ENCODE data around the gene GUCD1.

Gene GUCD1

DNA sequence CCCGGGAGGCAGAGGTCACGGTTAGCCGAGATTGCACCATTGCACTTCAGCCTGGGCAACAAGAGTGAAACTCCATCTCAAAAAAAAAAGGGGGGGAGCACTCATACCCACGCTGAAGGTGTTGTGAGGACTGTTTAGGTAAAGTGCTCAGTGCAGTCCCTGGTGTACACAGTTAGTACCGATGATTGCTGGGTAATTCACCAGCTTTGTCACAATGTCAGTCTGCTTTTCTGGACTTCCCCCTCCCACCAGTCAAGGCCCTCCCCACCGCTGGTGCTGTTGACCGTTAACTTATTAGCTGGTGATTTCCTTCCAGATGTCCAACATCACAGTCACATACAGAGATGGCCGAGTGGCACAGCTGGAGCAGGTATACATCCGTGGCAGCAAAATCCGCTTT lies 12.7 kb upstream of the GUCD1 start:
- TF ChIP-seq, protein P1, sequence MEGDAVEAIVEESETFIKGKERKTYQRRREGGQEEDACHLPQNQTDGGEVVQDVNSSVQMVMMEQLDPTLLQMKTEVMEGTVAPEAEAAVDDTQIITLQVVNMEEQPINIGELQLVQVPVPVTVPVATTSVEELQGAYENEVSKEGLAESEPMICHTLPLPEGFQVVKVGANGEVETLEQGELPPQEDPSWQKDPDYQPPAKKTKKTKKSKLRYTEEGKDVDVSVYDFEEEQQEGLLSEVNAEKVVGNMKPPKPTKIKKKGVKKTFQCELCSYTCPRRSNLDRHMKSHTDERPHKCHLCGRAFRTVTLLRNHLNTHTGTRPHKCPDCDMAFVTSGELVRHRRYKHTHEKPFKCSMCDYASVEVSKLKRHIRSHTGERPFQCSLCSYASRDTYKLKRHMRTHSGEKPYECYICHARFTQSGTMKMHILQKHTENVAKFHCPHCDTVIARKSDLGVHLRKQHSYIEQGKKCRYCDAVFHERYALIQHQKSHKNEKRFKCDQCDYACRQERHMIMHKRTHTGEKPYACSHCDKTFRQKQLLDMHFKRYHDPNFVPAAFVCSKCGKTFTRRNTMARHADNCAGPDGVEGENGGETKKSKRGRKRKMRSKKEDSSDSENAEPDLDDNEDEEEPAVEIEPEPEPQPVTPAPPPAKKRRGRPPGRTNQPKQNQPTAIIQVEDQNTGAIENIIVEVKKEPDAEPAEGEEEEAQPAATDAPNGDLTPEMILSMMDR (IDR thresholded peaks at IDR 0.05; ENCODE audit: low read depth, low read length), result no peak
- no peak overlapping the region for H3K4me3 ChIP-seq (replicated peaks in 1 of 2; ENCODE audit: low read depth in 2 of 2, low read length in 2 of 2)
- DNase-seq (ENCODE audit: low read depth in 2 of 2), result no peak

DNA sequence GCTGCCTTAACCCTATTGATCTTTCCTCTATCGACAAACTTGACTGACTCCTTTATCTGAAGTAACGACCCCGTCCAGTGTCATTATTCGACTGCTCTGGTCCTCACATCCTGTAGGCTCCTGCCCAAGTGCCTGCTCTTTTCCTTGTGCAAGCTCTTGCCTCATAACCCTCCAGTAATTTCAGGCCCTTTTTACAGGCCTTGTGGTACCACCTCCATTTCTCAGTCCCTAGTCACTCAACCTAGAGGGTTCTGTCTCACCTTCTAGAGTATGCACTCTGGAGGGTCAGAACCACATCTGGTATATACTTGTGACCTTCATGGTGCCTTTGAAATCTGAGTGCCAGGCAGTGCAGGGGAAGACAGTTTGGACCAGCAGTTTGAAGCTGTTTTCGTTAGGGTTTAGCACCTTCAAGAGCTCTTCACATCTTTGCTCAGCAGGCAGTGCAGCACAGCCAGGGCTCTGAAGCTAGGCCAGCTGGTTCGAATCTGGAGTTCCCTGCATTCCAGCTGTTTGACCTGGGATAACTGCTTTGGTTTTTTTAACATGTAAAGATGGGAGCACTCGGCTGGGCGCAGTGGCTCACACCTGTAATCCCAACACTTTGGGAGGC lies 12.1 kb upstream of the GUCD1 start:
- no peak overlapping the region for H3K4me3 ChIP-seq (replicated peaks in 1 of 2; ENCODE audit: low read depth in 2 of 2, low read length in 2 of 2)
- DNase-seq (ENCODE audit: low read depth in 2 of 2), result no peak
- TF ChIP-seq, protein P1 (IDR thresholded peaks at IDR 0.05; ENCODE audit: low read depth, low read length), result no peak

DNA sequence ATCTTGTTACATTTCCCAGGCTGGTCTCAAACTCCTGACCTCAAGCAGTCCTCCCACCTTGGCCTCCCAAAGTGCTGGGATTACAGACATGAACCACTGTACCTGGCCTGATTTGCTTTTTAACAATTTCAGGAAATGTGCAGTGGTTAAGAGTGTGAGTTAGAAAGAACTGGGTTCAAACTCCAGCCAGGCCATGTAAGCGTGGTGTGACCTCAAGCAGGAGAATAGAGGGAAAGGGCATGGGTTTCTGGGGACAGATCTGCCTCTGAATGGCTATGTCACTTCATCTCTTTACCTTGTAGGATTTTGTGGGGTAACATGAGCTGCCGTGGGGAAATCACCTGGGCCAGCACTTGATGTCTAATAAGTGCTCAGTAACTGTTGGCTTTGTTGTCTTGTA lies 10.1 kb upstream of the GUCD1 start:
- TF ChIP-seq, protein P1 (IDR thresholded peaks at IDR 0.05; ENCODE audit: low read depth, low read length), result no peak
- no peak overlapping the region for H3K4me3 ChIP-seq (replicated peaks in 1 of 2; ENCODE audit: low read depth in 2 of 2, low read length in 2 of 2)

DNA sequence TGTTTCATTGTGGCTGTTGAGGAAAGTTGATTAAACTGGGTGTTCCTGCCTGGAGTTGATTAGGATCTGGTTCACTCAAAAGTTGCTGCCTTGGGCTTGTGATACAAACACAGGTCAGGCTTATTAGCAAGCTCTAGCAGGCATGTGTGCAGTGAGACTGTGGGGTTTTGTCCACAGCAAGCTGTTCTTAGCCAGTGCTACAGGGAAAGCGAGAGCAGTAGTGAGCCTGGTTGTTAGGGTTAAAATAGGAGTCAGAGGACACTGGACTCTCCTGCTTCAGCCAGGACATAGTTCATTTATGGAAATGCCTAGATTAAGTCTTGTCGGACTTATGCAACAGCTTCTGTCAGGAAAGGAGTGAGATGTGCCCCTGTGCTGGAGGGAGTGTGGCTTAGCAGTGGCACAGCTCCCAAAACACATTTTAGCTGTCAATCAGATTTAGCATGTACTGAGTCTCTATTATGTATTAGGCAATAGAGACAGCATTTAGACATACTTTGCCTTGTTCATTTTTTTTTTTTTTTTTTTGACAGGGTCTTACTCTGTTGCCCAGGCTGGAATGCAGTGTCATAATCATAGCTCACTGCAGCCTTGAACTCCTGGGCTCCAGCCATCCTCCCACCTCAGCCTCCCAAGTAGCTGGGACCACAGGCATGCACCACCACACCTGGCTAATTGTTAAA lies 9.6 kb upstream of the GUCD1 start:
- TF ChIP-seq, protein P1 (IDR thresholded peaks at IDR 0.05; ENCODE audit: low read depth, low read length), result no peak
- peak in 1 of 2 donors; percentile 82 for DNase-seq (ENCODE audit: low read depth in 2 of 2)
- H3K4me3 ChIP-seq (replicated peaks in 1 of 2; ENCODE audit: low read depth in 2 of 2, low read length in 2 of 2), result no peak overlapping the region

More for the DNA sequence above, 10.1 kb upstream of the GUCD1 start:
- DNase-seq (ENCODE audit: low read depth in 2 of 2), result no peak

DNA sequence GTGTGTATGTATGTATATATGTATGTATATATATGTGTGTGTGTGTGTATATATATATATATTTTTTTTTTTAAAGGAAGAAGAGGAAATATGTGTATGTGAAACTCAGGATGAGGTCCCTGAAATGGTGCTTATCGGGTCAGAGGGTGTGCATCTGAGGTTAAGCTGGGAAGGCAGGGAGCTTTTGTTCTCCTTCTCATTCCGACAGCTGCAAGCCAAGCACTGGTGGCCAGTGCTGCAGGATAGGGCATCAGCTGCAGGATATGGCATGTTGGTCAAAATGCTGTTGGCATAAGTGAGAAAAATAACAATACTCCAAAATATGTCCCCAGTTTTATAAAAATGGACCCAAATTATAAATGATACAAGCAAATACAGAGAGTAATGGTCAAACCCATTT lies 8.3 kb upstream of the GUCD1 start:
- TF ChIP-seq, protein P1 (IDR thresholded peaks at IDR 0.05; ENCODE audit: low read depth, low read length), result no peak
- DNase-seq (ENCODE audit: low read depth in 2 of 2), result no peak
- H3K4me3 ChIP-seq (replicated peaks in 1 of 2; ENCODE audit: low read depth in 2 of 2, low read length in 2 of 2), result no peak overlapping the region

DNA sequence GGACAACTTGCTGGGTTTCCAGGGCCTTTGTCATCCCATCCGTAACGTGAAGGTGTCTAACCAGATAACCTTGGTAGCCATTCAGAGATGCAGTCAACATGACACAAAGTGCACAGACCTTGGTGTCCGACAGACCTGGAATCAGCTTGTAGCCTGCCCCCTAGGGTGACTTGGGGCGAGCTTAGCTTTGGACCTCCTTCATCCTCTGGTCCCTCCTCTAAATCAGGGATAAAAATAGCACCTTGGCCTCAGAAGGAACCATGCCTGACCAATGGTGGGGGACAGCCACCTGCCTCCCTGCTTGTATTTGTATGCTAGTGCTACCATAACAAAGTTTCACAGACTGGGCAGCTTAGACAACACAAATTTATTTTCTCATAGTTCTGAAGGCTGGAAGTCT lies 4.5 kb upstream of the GUCD1 start:
- TF ChIP-seq, protein P1 (IDR thresholded peaks at IDR 0.05; ENCODE audit: low read depth, low read length), result no peak
- no peak overlapping the region for H3K4me3 ChIP-seq (replicated peaks in 1 of 2; ENCODE audit: low read depth in 2 of 2, low read length in 2 of 2)
- no peak for DNase-seq (ENCODE audit: low read depth in 2 of 2)
